Measurements from ENCODE around the gene PYY. TPM values are rescaled to one million over a fixed set of nuclear protein-coding genes. Genes with fewer than 3 reads are reported as not detected.

The PYY gene
- polyA plus RNA-seq, 1 donor from 2014 or later, result not detected

- TF ChIP-seq, protein P1, sequence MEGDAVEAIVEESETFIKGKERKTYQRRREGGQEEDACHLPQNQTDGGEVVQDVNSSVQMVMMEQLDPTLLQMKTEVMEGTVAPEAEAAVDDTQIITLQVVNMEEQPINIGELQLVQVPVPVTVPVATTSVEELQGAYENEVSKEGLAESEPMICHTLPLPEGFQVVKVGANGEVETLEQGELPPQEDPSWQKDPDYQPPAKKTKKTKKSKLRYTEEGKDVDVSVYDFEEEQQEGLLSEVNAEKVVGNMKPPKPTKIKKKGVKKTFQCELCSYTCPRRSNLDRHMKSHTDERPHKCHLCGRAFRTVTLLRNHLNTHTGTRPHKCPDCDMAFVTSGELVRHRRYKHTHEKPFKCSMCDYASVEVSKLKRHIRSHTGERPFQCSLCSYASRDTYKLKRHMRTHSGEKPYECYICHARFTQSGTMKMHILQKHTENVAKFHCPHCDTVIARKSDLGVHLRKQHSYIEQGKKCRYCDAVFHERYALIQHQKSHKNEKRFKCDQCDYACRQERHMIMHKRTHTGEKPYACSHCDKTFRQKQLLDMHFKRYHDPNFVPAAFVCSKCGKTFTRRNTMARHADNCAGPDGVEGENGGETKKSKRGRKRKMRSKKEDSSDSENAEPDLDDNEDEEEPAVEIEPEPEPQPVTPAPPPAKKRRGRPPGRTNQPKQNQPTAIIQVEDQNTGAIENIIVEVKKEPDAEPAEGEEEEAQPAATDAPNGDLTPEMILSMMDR (IDR thresholded peaks at IDR 0.05; ENCODE audit: poor library complexity, severe bottlenecking), result no peak
- TF ChIP-seq SMC3 (conservative IDR thresholded peaks at IDR 0.05; ENCODE audit: poor library complexity), result no peak
- no peak for TF ChIP-seq REST (IDR thresholded peaks at IDR 0.05; ENCODE audit: borderline replicate concordance)
- TF ChIP-seq MXI1 (conservative IDR thresholded peaks at IDR 0.05; ENCODE audit: poor library complexity, severe bottlenecking), result no peak
- TF ChIP-seq EZH2 (IDR thresholded peaks at IDR 0.05; ENCODE audit: borderline replicate concordance, insufficient read depth, low read length, poor library complexity, severe bottlenecking), result no peak
- Histone ChIP-seq H3K9me3 (ENCODE audit: low read length) (no peaks in the 10 kb centered on the region), H2AFZ (ENCODE audit: low read depth, low read length) (no peak overlapping the region), H3K9me2 (ENCODE audit: insufficient read depth, low read length) (no peaks in the 10 kb centered on the region), H3K4me2 (ENCODE audit: low read length) (no peak overlapping the region), H3K9ac (ENCODE audit: low read length) (no peak overlapping the region), H3K36me3 (ENCODE audit: insufficient read depth, low read length) (no peaks in the 10 kb centered on the region), H4K20me1 (ENCODE audit: insufficient read depth) (no peaks in the 10 kb centered on the region), H3K79me2 (replicated peaks; ENCODE audit: insufficient read depth, low read length) (no peaks in the 10 kb centered on the region), H3K4me3 (ENCODE audit: low read length) (no peak overlapping the region), H3K27ac (ENCODE audit: low read length) (no peak overlapping the region), H3F3A (ENCODE audit: insufficient read depth, low read length, poor library complexity, severe bottlenecking) (no peaks in the 10 kb centered on the region), H3K27me3 (ENCODE audit: insufficient read depth, low read depth, low read length) (no peaks in the 10 kb centered on the region)
These were observed 39.3 kb downstream of the PYY start for GRCh38 chr17:43914451-43914850.

GRCh38 chr17:43913584-43913983, 40.2 kb downstream of the PYY start:
- no peaks in the 10 kb centered on the region for H3K9me3 ChIP-seq (ENCODE audit: low read length)
- no peak overlapping the region for H3K27ac ChIP-seq (ENCODE audit: low read length)
- H3K4me3 ChIP-seq (ENCODE audit: low read length), result no peak overlapping the region
- H2AFZ ChIP-seq (ENCODE audit: low read depth, low read length), result no peak overlapping the region
- no peak overlapping the region for H3K4me2 ChIP-seq (ENCODE audit: low read length)
- TF ChIP-seq TAF1 (IDR thresholded peaks at IDR 0.05; ENCODE audit: low read depth) (no peak), REST (IDR thresholded peaks at IDR 0.05; ENCODE audit: borderline replicate concordance) (no peak), SMC3 (conservative IDR thresholded peaks at IDR 0.05; ENCODE audit: poor library complexity) (no peak), EP300 (conservative IDR thresholded peaks at IDR 0.05; ENCODE audit: poor library complexity, severe bottlenecking) (no peak), EZH2 (IDR thresholded peaks at IDR 0.05; ENCODE audit: borderline replicate concordance, insufficient read depth, low read length, poor library complexity, severe bottlenecking) (no peak), POLR2AphosphoS5 (IDR thresholded peaks at IDR 0.05) (no peak), MXI1 (conservative IDR thresholded peaks at IDR 0.05; ENCODE audit: poor library complexity, severe bottlenecking) (no peak), RAD21 (conservative IDR thresholded peaks at IDR 0.05) (no peak)
- TF ChIP-seq, protein P1 (IDR thresholded peaks at IDR 0.05; ENCODE audit: poor library complexity, severe bottlenecking), result no peak
- H4K20me1 ChIP-seq (ENCODE audit: insufficient read depth), result no peaks in the 10 kb centered on the region
- H3F3A ChIP-seq (ENCODE audit: insufficient read depth, low read length, poor library complexity, severe bottlenecking), result no peaks in the 10 kb centered on the region
- H3K9me2 ChIP-seq (ENCODE audit: insufficient read depth, low read length), result no peaks in the 10 kb centered on the region
- H3K79me2 ChIP-seq (replicated peaks; ENCODE audit: insufficient read depth, low read length), result no peaks in the 10 kb centered on the region
- H3K9ac ChIP-seq (ENCODE audit: low read length), result no peak overlapping the region
- no peaks in the 10 kb centered on the region for H3K27me3 ChIP-seq (ENCODE audit: insufficient read depth, low read depth, low read length)
- no peaks in the 10 kb centered on the region for H3K36me3 ChIP-seq (ENCODE audit: insufficient read depth, low read length)

Data from neural cell (in vitro differentiated cells).